HG03064 (cell line): ENCODE data around the gene C2CD5.
"Not testable (repeated sequence)": the region's sequence is repeated elsewhere in the genome, so short reads cannot be mapped to it uniquely, and the experiment has no call there.

Experiments
- ATAC-seq: cut with Tn5 transposase; IDR thresholded peaks from one replicate; pipeline ENCODE4 v1.9.1; 2021; ENCODE audit warnings: low read depth; ENCODE audit not compliant: unreplicated experiment

C2CD5 gene, protein sequence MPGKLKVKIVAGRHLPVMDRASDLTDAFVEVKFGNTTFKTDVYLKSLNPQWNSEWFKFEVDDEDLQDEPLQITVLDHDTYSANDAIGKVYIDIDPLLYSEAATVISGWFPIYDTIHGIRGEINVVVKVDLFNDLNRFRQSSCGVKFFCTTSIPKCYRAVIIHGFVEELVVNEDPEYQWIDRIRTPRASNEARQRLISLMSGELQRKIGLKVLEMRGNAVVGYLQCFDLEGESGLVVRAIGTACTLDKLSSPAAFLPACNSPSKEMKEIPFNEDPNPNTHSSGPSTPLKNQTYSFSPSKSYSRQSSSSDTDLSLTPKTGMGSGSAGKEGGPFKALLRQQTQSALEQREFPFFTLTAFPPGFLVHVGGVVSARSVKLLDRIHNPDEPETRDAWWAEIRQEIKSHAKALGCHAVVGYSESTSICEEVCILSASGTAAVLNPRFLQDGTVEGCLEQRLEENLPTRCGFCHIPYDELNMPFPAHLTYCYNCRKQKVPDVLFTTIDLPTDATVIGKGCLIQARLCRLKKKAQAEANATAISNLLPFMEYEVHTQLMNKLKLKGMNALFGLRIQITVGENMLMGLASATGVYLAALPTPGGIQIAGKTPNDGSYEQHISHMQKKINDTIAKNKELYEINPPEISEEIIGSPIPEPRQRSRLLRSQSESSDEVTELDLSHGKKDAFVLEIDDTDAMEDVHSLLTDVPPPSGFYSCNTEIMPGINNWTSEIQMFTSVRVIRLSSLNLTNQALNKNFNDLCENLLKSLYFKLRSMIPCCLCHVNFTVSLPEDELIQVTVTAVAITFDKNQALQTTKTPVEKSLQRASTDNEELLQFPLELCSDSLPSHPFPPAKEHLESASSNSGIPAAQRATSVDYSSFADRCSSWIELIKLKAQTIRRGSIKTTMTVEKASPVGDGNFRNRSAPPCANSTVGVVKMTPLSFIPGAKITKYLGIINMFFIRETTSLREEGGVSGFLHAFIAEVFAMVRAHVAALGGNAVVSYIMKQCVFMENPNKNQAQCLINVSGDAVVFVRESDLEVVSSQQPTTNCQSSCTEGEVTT

DNA sequence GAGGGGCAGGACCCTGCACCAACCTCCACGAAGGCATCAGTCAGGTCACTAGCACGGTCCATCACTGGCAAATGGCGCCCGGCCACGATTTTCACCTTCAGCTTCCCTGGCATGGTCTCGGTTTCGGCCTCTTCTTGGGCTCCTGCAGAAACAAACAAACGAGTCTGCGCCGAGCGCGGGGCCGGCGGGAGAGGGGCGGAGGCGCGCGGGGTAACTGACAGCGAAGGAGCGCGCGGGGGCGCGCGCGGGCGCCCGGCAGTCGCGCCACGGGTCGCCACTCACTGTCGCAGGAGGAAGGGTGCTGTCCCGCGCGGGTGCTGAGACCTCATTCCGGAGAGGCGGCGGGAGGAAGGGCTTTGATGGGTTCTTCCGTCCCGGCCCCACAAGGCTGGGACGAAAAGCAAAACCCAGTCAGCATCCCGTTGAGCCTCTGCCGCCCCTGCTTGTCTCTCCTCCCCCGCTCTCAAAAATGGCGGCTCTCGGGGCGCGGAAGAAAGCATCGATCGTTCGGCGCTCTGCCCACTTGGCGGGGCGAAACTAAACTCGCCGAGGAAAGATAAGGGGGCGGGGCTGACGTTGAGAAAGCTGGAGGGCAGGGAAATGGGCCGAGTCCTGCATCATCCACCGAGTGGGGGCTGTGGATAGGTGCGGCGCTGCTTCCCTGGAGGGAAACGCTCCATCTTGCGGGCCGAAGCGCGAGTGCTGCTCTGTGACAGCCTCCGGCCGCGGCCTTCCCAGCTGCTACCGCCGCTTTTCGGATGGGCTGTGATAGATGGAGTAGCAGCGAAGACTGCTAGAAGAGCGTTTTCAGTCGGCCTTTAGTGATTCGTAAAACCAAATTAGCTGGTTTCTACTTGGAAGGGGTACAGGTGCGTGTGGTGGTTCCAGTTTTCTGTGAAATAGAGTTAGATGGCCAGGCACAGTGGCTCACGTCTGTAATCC lies at the start of gene C2CD5:
Gene C2CD5 (minus strand): TSS at position 505 of the 942 bp plus-strand sequence. CDS start 392 bp downstream, at position 113.
- peak; percentile 63 for ATAC-seq

DNA sequence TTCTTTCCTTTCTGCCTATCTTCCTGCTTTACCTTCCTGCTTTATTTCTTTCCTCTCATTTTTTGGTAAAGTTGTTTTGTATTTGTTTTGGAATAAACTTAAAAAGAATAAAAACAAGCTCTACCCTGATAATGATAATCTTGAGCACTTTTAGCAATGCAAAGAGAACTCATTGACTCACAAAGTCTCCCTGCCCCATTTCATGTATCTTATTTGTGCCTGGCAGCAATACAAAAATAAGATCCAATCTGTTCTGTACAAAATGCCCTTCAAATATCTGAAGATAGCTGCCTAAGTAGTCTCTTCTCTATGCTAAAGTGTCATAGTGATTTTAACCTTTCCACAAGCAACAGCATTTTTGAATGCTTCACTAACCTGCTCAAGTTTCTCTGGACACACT lies 49.5 kb upstream of the C2CD5 start:
- no peak for ATAC-seq

DNA sequence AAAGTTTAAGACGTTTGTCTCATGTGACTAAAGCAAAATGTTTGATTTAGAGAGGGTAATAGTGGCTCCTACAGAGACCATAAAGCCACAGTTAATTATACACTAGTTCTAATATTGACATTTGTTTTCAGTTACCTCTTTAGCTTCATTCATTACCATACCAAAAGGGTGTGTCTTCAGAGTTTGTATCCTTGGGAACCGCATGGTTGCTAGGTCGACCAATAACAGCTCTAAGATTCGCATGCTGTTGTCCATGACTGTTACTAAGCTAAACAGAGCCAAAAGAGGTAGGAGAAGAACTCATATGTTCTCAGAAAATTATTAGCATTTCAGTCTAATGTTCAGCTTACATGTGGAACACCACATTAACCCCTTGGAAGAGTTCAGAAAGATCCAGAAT lies 44.5 kb upstream of the C2CD5 start:
- no peak for ATAC-seq

DNA sequence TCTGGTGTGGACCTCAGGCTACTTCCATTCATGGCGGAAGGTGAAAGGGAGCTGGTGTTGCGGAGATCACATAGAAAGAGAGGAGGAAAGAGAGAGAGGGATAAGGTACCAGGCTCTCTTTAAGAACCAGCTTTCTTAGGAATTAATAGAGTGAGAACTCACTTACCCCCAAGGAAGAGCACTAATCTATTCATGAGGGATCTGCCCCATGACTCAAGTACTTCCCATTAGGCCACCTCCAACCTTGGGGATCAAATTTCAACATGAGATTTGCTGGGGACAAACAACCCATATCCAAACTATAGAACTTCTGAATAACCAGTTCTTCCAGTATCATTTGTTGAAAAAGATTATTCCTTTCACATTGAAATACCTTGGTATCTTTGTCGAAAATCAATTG lies 34.0 kb upstream of the C2CD5 start:
- ATAC-seq = no peak

DNA sequence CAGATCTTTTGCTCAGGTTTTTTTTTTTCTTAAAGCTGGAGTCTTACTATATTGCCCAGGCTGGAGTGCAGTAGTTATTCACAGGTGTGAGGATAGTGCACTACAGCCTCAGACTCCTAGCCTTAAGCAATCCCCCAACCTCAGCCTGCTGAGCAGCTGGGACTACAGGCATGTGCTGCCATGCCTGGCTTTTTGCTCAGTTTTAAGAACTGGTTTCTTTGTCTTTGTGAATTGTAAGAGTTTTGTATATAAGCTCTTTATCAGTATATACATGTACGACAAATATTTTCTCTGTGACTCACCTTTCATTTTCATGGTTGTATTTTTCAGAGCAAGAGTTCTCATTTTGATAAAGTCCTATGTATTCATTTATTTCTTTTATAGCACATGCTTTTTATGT lies 33.3 kb upstream of the C2CD5 start:
- no peak for ATAC-seq

DNA sequence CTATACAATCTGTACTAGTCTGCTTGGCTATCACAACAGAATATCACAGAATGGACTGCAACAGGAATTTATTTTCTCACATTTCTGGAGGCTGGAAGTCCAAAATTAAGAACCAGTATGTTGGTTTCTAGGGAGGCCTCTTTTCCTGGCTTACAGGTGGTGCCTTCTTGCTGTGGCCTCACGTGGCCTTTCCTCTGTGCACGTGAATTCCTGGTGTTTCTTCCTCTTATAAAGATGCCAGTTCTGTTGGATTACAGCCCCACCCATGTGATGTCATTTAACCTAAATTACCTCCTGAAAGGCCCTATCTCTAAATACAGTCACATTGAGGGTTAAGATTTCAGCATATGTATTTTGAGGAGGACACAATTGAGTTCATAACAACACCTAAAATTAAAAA lies 32.1 kb upstream of the C2CD5 start:
- no peak for ATAC-seq

DNA sequence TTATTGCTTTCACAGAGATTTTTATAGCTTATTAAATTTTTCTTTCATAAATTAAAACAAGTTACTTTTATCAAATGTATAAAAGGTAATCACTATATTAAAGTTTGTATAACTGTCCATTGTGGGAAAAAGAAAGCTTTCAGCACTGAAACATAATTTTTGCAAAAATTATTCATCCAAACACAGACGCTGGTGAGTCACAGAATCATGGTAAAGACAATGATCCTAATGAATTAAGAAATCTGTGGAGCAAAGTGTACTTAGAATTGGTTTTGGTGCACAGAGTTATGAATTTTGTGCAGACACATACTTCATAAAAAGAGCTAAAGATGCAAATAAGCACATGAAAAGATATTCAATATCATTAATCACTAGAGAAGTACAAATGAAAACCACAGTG lies 31.7 kb upstream of the C2CD5 start:
- no peak for ATAC-seq

DNA sequence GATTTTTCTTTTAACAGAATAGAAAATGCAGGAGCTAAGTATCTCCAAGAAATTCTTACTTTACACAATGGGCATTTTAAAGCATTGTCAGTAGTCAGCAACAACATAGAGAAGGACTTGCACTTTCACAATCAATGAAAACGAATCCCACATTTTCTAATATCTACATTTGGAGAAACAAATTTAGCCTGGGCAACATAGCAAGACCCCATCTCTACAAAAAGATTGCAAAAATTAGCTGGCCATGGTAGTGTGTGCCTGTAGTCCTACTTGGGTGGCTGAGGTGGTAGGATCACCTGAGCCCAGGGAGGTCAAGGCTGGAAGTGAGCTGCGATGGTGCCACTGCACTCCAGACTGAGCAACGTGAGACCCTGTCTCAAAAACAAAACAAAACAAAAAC lies 30.6 kb upstream of the C2CD5 start:
- no peak for ATAC-seq

DNA sequence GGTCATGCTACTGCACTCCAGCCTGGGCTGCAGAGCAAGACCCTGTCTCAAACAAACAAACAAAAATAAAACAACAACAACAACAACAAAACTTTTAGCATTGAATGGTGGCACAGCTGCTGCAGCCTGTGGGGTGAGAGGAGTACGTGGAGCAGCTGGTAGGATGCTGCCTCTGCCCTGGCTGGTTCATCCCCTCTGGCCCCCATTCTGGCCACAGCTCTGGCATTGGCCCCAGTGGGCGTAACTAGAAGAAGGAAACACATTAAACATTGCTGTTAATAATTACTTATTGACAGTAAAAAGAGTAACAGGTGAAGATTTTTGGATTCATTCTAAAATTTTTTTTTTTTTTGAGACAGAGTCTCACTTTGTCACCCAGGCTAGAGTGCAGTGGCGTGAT lies 28.8 kb upstream of the C2CD5 start:
- no peak for ATAC-seq

DNA sequence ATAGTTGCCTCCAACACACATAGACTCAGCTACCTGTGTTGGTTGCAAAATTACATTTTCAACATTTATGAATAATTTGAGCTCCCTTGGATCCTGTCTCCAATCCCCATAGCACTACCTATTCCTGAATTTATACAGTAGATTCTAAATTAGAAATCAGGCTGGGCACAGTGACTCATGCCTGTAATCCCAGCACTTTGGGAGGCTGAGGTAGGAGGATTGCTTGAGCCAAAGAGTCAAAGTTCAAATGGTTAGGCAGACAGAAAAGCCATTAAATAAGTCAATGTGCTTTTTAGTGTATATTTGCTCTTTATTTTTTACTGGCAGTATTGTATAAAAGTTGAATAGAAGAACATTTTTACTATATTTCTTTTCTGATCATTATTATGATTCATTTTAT lies 24.9 kb upstream of the C2CD5 start:
- ATAC-seq = no peak

DNA sequence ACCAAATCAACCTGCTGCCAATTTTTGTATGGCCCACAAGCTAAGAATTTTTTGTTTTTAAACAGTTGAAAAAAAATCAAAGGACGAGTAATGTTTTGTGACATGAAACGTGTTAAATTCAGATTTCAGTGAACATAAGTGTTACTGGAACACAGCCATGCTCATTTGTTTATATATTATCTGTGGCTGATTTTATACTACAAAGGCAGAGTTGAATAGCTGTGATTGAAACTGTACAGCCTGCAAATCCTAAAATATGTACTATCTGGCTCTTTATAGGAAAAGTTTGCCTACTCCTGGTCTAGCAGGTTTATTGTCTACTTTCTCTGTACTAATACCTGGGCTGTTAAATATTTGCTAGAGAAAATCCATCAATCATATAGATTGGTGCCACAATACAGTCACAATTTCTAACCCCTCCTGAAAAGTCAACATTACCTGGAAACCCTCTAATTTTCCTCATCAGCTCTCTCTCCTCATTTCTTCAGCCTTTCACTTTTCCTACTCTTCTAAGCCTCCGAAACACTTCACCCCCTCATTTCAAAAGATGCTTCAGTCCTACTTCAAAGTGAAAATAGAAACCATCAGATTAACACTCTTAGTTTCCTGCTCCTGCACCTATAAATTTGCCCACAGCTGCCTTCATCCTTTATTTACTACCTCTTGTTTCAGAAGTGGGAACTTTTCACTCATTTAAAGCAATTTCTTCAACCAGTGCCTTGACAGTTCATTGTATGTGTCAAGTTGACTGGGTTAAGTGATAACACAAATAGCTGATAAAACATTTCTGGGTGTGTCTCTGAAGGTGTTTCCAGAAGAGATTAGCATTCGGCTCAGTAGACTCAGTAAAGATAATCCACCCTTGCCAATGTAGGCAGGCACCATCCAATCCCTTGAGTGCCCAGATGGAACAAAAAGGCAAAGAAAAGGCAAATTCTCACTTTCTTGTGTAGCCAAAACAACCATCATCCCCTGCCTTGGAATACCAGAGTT lies 18.0 kb upstream of the C2CD5 start:
- no peak for ATAC-seq

DNA sequence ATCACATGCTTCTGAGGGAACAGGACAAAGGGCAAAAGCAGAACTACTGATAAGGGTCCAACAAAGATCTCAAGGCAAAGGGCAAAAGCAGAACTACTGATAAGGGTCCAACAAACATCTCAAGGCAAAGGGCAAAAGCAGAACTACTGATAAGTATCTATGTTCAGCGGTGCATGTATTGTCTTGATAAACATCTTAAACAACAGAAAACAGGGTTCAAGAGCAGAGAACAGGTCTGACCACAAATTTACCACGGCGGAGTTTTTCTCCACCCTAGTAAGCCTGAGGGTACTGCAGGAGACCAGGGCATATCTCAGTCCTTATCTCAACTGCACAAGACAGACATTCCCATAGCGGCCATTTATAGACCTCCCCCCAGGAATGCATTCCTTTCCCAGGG lies 10.4 kb upstream of the C2CD5 start:
- not testable (repeated sequence) for ATAC-seq

DNA sequence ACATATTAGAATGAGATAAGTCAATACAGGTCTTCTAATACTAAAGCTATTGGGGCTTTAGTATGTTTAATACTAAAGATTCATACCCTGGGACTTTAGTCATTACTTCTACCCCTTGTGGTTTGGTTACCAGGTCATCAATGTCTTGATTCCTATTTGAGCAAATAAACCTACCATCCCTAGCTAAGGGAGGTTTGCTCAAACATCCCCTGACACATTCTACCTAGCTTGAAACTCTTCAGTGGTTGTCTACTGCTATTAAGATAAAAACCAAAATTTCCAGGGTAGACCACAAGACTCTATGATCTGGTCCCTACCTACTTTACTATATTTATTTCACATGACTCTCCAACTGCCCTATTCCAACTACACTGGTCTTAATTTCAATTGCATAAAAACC lies 7.3 kb upstream of the C2CD5 start:
- no peak for ATAC-seq

DNA sequence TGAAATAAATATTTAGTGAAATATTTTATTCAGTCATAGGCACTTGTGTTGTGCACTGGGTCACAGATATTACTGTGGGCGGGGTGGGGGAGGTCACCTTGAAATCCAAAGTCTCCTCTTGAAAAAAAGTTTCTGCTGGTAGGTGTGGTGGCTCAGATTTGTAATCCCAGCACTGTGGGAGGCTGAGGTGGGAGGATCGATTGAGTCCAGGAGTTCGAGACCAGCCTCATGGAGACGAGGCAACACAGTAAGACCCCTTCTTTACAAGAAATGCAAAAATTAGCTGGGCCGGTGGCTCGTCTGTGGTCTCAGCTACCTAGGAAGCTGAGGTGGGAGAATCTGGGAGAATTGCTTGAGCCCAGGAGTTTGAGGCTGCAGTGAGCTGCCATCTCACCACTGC lies 913 bp upstream of the C2CD5 start:
- ATAC-seq = no peak

DNA sequence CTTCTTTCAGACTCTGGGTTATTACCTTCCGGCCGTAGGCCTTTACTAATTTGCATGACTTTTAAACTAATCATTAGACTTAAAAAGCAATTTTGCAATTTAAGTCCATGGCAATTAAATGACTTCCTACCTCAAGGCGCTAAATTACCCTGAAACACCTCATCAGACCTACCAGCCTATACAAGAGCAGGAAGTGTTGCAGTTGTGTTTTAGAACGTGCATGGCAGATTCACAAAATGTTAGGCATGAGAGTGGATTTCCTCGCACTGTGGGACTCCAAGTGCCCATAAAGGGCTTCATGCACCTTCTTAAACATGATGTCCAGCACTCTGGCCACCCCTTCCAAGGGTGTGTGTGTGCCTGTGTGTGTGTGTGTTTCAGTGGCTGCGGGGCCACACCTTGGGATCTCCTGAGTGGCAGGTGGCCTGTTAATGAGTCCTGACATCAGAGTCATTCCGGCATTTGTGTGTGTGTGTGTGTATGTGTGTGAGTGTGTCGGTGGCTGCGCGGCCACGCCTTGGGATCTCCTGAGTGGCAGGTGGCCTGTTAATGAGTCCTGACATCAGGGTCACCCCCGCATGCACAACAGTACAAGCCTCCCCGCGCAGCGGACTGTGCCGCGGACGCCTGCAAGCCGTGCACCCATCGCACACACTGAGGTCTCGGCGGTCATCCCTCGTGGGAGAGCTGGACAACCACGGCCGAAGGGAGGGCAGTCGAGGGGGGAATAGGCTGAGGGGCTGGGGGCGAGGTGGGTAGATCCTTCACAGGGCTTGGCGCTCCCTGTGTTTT lies 900 bp downstream of the C2CD5 start:
- ATAC-seq = peak; percentile 48

DNA sequence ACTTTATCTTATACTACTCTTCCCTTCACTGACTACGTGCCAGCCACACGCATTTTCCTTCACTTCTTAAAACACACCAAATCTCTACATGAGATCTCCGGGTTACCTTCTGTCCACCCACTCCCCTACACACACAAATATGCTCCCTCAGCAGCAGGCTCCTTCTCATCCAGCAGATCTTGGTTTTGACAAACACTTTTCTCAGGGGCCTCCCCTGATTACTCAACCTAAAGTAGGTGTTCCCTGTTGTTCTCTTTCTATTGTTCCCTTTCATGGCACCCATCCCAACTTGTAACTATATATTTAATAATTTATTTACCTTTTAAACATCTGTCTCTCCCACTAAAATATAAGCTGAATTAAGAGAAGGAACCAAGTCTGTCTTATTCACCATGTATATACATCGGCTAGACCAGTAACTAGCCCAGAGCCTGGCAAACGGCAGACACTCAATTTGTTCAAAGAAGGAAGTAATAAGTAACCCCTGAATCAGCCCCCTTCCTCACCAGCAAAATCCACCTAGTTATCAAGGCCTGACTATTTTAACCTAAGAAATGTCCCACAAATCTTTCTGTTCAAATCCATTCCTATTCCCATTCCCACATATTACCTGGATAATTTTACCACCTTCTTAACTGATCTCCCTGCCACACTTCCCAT lies 2.7 kb downstream of the C2CD5 start:
- no peak for ATAC-seq

DNA sequence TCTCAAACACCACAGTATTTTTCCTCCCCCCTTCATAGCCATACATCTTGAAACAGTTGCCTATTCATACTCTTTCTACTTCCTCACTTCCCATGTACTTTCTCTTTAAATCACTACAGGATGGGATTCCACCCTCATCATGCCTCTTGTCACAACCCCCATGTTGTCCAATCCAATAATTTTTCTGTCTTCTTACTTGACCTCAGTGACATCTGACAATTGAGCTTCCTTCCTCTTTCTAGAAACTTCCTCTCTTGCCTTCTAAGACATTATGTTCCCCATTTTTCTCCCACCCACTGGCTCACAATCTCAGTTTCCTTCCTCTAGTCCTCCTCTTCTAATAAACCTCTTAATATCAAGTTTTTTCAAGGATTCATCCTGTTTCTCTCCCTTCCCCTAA lies 5.3 kb downstream of the C2CD5 start:
- no peak for ATAC-seq

DNA sequence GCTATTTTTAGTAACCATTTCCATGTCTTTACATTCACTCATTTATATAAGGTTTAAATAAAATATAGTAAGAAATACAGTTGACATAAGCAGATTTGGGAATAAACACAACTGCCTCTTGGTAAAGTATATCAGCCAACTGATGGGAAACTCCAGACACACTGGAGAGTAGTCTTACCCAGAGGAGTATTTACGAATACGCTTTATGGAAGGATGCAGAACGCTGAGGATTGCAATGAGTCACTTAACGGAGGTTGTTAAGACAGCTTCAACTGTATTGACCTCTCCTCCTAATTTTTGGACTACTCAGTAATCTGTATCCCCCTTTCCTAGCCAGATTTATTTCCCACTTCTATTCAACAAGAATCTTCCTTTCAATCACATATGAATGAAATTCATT lies 6.0 kb downstream of the C2CD5 start:
- no peak for ATAC-seq
